LNCaP clone FGC (cell line): ENCODE measurements around the gene HCRT.

Experiments used
- DNase-seq: peaks from one replicate; pipeline ENCODE4 v3.0.0-alpha.2; 2011; ENCODE audit warnings: low read depth
- H3K4me3 ChIP-seq: 2 replicates; pipeline ENCODE4 v1.5.1; 2011; ENCODE audit warnings: mild to moderate bottlenecking, low read depth, low read length, control low read depth
- CTCF ChIP-seq: IDR thresholded peaks from 2 replicates; pipeline ENCODE4 v1.5.1; 2012; ENCODE audit warnings: mild to moderate bottlenecking; ENCODE audit not compliant: control insufficient read depth, insufficient read depth; ENCODE audit errors: extremely low read depth

The HCRT gene

GRCh38 chr17:42174126-42174783 is 11.0 kb downstream of the HCRT start:
- no peak for TF ChIP-seq CTCF
- no peak overlapping the region for H3K4me3 ChIP-seq
- no peak for DNase-seq

- TF ChIP-seq CTCF = no peak
- DNase-seq = no peak
- H3K4me3 ChIP-seq = no peak overlapping the region
These were observed 13.4 kb downstream of the HCRT start for GRCh38 chr17:42171831-42172230.

DNA sequence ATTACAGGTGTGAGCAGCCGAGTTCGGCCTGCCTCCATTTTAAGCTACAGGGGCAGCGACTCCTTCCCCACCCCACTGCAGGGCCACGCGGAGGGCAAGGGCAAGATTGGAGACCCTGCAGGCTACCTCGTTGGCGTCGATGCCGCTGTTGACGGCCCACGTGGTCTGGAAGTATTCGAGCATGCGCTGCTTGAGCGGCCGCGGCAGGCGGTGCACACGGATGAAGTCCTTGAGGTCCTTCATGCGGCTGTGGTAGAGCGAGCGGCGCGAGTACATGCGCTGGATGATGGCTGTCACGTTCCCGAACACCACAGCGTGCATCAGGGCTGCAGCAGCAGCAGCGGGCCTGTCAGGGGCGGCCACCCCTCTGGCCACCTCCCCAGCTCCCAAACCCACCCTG is 15.9 kb downstream of the HCRT start:
- DNase-seq = no peak
- no peak overlapping the region for H3K4me3 ChIP-seq
- TF ChIP-seq CTCF = no peak

DNA sequence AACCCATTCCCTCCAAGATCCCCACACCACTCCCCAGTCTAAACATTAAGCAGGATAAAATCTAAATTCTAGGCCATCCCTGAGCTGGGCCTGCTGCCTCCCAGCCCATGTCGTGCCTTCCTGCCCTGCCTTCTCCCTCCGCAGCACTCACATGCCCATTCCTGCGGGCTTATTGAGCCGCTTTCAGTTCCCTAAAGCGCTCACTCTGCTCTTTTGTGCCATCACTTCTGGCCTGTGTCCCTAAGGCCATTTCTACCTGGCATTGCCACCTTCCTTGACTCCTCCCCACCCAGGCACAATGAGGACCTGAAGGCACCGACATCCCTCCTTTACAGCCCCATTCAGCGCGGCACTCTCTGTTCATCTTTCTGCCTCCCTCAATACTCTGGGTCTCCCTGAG is 17.4 kb downstream of the HCRT start:
- no peak for TF ChIP-seq CTCF
- DNase-seq = no peak

GRCh38 chr17:42166196-42166763 is 19.0 kb downstream of the HCRT start:
- no peak for DNase-seq
- H3K4me3 ChIP-seq = no peak overlapping the region
- TF ChIP-seq CTCF = no peak

More for the DNA sequence above, 17.4 kb downstream of the HCRT start:
- no peak overlapping the region for H3K4me3 ChIP-seq

- H3K4me3 ChIP-seq = no peak overlapping the region
- TF ChIP-seq CTCF = no peak
These were observed 19.5 kb downstream of the HCRT start for GRCh38 chr17:42165751-42166150.

More at GRCh38 chr17:42165751-42166150, 19.5 kb downstream of the HCRT start:
- no peak for DNase-seq
